GM20431 (cell line): ENCODE measurements around the gene SLC7A1.

Experiments
- in situ Hi-C: fragments of 300-500 bp; cut with MseI, MboI; formaldehyde crosslinking; loops from one replicate; pipeline ENCODE4 v1.15.0; 2020; ENCODE audit warnings: low sequenced_read_pairs; ENCODE audit not compliant: unreplicated experiment

SLC7A1 gene

GRCh38 chr13:29535663-29536655, 59.5 kb downstream of the SLC7A1 start:
- in situ Hi-C loops, result no loop called here

- in situ Hi-C loops, result no loop called here
Observed at GRCh38 chr13:29534083-29534482, 61.4 kb downstream of the SLC7A1 start.

- in situ Hi-C loops, result no loop called here
Observed at GRCh38 chr13:29532821-29533220, 62.7 kb downstream of the SLC7A1 start.

GRCh38 chr13:29532116-29532515, 63.4 kb downstream of the SLC7A1 start:
- in situ Hi-C loops, result no loop called here

- in situ Hi-C loops, result no loop called here
Observed at GRCh38 chr13:29530901-29531300, 64.6 kb downstream of the SLC7A1 start.

- in situ Hi-C loops, result no loop called here
Observed at GRCh38 chr13:29529754-29530153, 65.7 kb downstream of the SLC7A1 start.

GRCh38 chr13:29527916-29528315, 67.6 kb downstream of the SLC7A1 start:
- in situ Hi-C loops, result no loop called here

- in situ Hi-C loops, result no loop called here
Observed at GRCh38 chr13:29527511-29527910, 68.0 kb downstream of the SLC7A1 start.

- in situ Hi-C loops, result no loop called here
Observed at GRCh38 chr13:29526741-29527140, 68.7 kb downstream of the SLC7A1 start.

- in situ Hi-C loops, result no loop called here
Observed at GRCh38 chr13:29525757-29526156, 69.7 kb downstream of the SLC7A1 start.

- in situ Hi-C loops, result loop anchor here (25.0 kb wide), 1 partner anchor 588 kb away; no protein-coding TSS in a partner anchor
Observed at GRCh38 chr13:29524641-29525040, 70.8 kb downstream of the SLC7A1 start.

- in situ Hi-C loops, result loop anchor here (25.0 kb wide), 1 partner anchor 588 kb away; no protein-coding TSS in a partner anchor
Observed at GRCh38 chr13:29524176-29524575, 71.3 kb downstream of the SLC7A1 start.

GRCh38 chr13:29523199-29523961, 72.1 kb downstream of the SLC7A1 start:
- in situ Hi-C loops, result loop anchor here (25.0 kb wide), 1 partner anchor 589 kb away; no protein-coding TSS in a partner anchor

GRCh38 chr13:29522044-29522685, 73.3 kb downstream of the SLC7A1 start:
- in situ Hi-C loops, result loop anchor here (25.0 kb wide), 1 partner anchor 590 kb away; no protein-coding TSS in a partner anchor

- in situ Hi-C loops, result loop anchor here (25.0 kb wide), 1 partner anchor 591 kb away; no protein-coding TSS in a partner anchor
Observed at GRCh38 chr13:29521336-29521735, 74.2 kb downstream of the SLC7A1 start.

GRCh38 chr13:29520671-29521070, 74.8 kb downstream of the SLC7A1 start:
- in situ Hi-C loops, result loop anchor here (25.0 kb wide), 1 partner anchor 592 kb away; no protein-coding TSS in a partner anchor

- in situ Hi-C loops, result loop anchor here (25.0 kb wide), 1 partner anchor 592 kb away; no protein-coding TSS in a partner anchor
Observed at GRCh38 chr13:29519921-29520320, 75.6 kb downstream of the SLC7A1 start.

- in situ Hi-C loops, result loop anchor here (25.0 kb wide), 1 partner anchor 595 kb away; no protein-coding TSS in a partner anchor
Observed at GRCh38 chr13:29516880-29517279, 78.6 kb downstream of the SLC7A1 start.

- in situ Hi-C loops, result loop anchor here (25.0 kb wide), 1 partner anchor 596 kb away; no protein-coding TSS in a partner anchor
Observed at GRCh38 chr13:29516012-29516411, 79.5 kb downstream of the SLC7A1 start.

- in situ Hi-C loops, result loop anchor here (25.0 kb wide), 1 partner anchor 597 kb away; no protein-coding TSS in a partner anchor
Observed at GRCh38 chr13:29515372-29515771, 80.1 kb downstream of the SLC7A1 start.
